SK-N-SH treated with all-trans-retinoic acid at 6 μM for 48 hours (cell line): ENCODE results near the gene CASS4.

ENCODE experiments used
- ATAC-seq: fragments of 200-7000 bp; cut with Tn5 transposase; 3 replicates; pipeline ENCODE4 v1.9.1; 2020; ENCODE audit warnings: mild to moderate bottlenecking, moderate library complexity
- ARNTL ChIP-seq: fragments of 450-650 bp; formaldehyde crosslinking; IDR thresholded peaks from 2 replicates; pipeline ENCODE4 v1.5.0; 2020; ENCODE audit warnings: low read depth, mild to moderate bottlenecking, moderate library complexity, borderline replicate concordance
- CSDC2 ChIP-seq: fragments of 250-450 bp; sonication (Bioruptor Pico); IDR thresholded peaks from 2 replicates; pipeline ENCODE4 v1.5.0; 2020; ENCODE audit warnings: mild to moderate bottlenecking, moderate library complexity
- ESRRG ChIP-seq: fragments of 250-450 bp; sonication (Bioruptor Pico); IDR thresholded peaks from 2 replicates; pipeline ENCODE4 v1.6.1; 2021; ENCODE audit warnings: mild to moderate bottlenecking
- GLIS3 ChIP-seq: fragments of 250-450 bp; sonication (Bioruptor Pico); IDR thresholded peaks from 2 replicates; pipeline ENCODE4 v1.5.0; 2020; ENCODE audit warnings: mild to moderate bottlenecking, moderate library complexity
- ISL1 ChIP-seq: fragments of 250-450 bp; sonication (Bioruptor Pico); IDR thresholded peaks from 2 replicates; pipeline ENCODE4 v2.1.2; 2022; ENCODE audit warnings: mild to moderate bottlenecking, moderate library complexity
- OSR1 ChIP-seq: fragments of 250-450 bp; sonication (Bioruptor Pico); IDR thresholded peaks from 2 replicates; pipeline ENCODE4 v1.8.0; 2022; ENCODE audit warnings: moderate library complexity, mild to moderate bottlenecking, inconsistent platforms
- PATZ1 ChIP-seq: fragments of 250-450 bp; sonication (Bioruptor Pico); IDR thresholded peaks from 2 replicates; pipeline ENCODE4 v1.8.0; 2020; ENCODE audit warnings: mild to moderate bottlenecking, moderate library complexity, borderline replicate concordance
- PPARA ChIP-seq: fragments of 250-450 bp; sonication (Bioruptor Pico); IDR thresholded peaks from 2 replicates; pipeline ENCODE4 v1.5.0; 2020; ENCODE audit warnings: mild to moderate bottlenecking, borderline replicate concordance
- RARB ChIP-seq: fragments of 250-450 bp; sonication (Bioruptor Pico); IDR thresholded peaks from 2 replicates; pipeline ENCODE4 v1.8.0; 2021; ENCODE audit warnings: mild to moderate bottlenecking, moderate library complexity
- SNAI2 ChIP-seq: fragments of 250-450 bp; sonication (Bioruptor Pico); IDR thresholded peaks from 2 replicates; pipeline ENCODE4 v1.5.0; 2020; ENCODE audit warnings: mild to moderate bottlenecking, moderate library complexity
- TCF4 ChIP-seq: fragments of 250-450 bp; sonication (Bioruptor Pico); IDR thresholded peaks from 2 replicates; pipeline ENCODE4 v1.8.0; 2021; ENCODE audit warnings: mild to moderate bottlenecking, moderate library complexity, borderline replicate concordance
- TOX ChIP-seq: fragments of 250-450 bp; sonication (Bioruptor Pico); IDR thresholded peaks from 2 replicates; pipeline ENCODE4 v1.8.0; 2021; ENCODE audit warnings: mild to moderate bottlenecking, moderate library complexity, borderline replicate concordance
- TSHZ2 ChIP-seq: fragments of 250-450 bp; sonication (Bioruptor Pico); IDR thresholded peaks from 2 replicates; pipeline ENCODE4 v1.5.0; 2020; ENCODE audit warnings: mild to moderate bottlenecking, moderate library complexity
- ZC3H10 ChIP-seq: fragments of 250-450 bp; sonication (Bioruptor Pico); IDR thresholded peaks from 2 replicates; pipeline ENCODE4 v1.5.1; 2021; ENCODE audit warnings: mild to moderate bottlenecking, moderate library complexity
- ZFP3 ChIP-seq: fragments of 250-450 bp; sonication (Bioruptor Pico); IDR thresholded peaks from 2 replicates; pipeline ENCODE4 v1.5.0; 2020; ENCODE audit warnings: mild to moderate bottlenecking, moderate library complexity
- ZFP30 ChIP-seq: fragments of 450-650 bp; formaldehyde crosslinking; IDR thresholded peaks from 2 replicates; pipeline ENCODE4 v1.5.0; 2022; ENCODE audit warnings: mild to moderate bottlenecking, moderate library complexity
- ZNF565 ChIP-seq: fragments of 450-650 bp; formaldehyde crosslinking; conservative IDR thresholded peaks from 2 replicates; pipeline ENCODE4 v1.5.0; 2020; ENCODE audit warnings: low read depth, mild to moderate bottlenecking, moderate library complexity
- ZNF70 ChIP-seq: fragments of 450-650 bp; formaldehyde crosslinking; IDR thresholded peaks from 2 replicates; pipeline ENCODE4 v1.5.0; 2020; ENCODE audit warnings: mild to moderate bottlenecking, moderate library complexity
- ZNF8 ChIP-seq: fragments of 450-650 bp; formaldehyde crosslinking; IDR thresholded peaks from 2 replicates; pipeline ENCODE4 v1.5.0; 2020; ENCODE audit warnings: mild to moderate bottlenecking, moderate library complexity
- TF ChIP-seq, protein P1 (sequence below): fragments of 250-450 bp; sonication (Bioruptor Pico); IDR thresholded peaks from 2 replicates; pipeline ENCODE4 v1.8.0; 2021; ENCODE audit warnings: low read depth, mild to moderate bottlenecking, moderate library complexity, borderline replicate concordance
- TF ChIP-seq, protein P2 (sequence below): fragments of 250-450 bp; sonication (Bioruptor Pico); IDR thresholded peaks from 2 replicates; pipeline ENCODE4 v1.5.1; 2021; ENCODE audit warnings: mild to moderate bottlenecking, moderate library complexity

CASS4 gene

DNA sequence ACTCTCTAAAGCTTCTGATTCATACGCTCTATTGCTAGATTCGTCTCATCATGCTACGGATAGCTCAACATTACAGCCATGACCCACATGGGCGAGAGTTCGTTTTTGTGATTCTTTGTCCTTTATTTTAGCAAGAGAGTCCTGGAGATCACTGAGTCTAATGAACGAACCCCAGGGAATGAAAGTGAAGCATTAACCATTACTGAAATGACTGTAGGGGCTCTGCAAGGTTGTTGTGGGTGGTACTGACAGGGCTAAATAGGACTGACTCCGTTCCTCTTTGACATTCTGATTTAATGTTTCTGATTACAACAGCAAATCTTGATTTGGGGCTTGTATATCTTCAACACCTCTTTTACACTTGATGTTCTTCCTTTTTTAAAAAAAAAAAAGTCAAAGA is 42.7 kb downstream of the CASS4 start:
- TF ChIP-seq OSR1 (CRISPR knock-in tag) (no peak), ISL1 (CRISPR knock-in tag) (no peak), ZC3H10 (no peak), ZFP3 (CRISPR knock-in tag) (no peak), SNAI2 (CRISPR knock-in tag) (no peak), PPARA (no peak), ZFP30 (CRISPR knock-in tag) (no peak), ARNTL (no peak), TOX (CRISPR knock-in tag) (no peak), RARB (CRISPR knock-in tag) (no peak), TSHZ2 (CRISPR knock-in tag) (no peak)
- no peak for ATAC-seq

DNA sequence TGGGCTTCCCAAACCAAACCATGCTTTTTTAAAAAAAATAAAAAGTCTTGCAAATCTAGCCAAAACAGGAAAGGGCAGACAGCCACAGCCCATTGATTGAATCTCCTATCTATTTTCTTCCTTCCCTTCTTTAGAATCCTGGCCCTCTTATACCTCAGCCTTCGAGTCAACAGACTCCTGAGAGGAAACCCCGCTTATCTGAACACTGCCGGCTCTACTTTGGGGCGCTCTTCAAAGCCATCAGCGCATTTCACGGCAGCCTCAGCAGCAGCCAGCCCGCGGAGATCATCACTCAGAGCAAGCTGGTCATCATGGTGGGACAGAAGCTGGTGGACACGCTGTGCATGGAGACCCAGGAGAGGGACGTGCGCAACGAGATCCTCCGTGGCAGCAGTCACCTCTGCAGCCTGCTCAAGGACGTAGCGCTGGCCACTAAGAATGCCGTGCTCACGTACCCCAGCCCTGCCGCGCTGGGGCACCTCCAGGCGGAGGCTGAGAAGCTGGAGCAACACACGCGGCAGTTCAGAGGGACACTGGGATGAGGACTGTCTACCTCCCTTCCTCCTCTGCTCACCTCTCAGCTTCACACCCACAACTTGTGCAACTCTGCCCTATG is 46.3 kb downstream of the CASS4 start:
- TF ChIP-seq ISL1 (CRISPR knock-in tag): no peak
- TF ChIP-seq, protein P1, sequence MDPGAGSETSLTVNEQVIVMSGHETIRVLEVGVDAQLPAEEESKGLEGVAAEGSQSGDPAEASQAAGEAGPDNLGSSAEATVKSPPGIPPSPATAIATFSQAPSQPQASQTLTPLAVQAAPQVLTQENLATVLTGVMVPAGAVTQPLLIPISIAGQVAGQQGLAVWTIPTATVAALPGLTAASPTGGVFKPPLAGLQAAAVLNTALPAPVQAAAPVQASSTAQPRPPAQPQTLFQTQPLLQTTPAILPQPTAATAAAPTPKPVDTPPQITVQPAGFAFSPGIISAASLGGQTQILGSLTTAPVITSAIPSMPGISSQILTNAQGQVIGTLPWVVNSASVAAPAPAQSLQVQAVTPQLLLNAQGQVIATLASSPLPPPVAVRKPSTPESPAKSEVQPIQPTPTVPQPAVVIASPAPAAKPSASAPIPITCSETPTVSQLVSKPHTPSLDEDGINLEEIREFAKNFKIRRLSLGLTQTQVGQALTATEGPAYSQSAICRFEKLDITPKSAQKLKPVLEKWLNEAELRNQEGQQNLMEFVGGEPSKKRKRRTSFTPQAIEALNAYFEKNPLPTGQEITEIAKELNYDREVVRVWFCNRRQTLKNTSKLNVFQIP (CRISPR knock-in tag): no peak
- TF ChIP-seq TSHZ2 (CRISPR knock-in tag): no peak
- TF ChIP-seq OSR1 (CRISPR knock-in tag): no peak
- no peak for TF ChIP-seq TCF4
- no peak for TF ChIP-seq TOX (CRISPR knock-in tag)
- no peak for TF ChIP-seq GLIS3
- TF ChIP-seq ZFP30 (CRISPR knock-in tag): no peak
- TF ChIP-seq RARB (CRISPR knock-in tag): no peak
- TF ChIP-seq, protein P2, sequence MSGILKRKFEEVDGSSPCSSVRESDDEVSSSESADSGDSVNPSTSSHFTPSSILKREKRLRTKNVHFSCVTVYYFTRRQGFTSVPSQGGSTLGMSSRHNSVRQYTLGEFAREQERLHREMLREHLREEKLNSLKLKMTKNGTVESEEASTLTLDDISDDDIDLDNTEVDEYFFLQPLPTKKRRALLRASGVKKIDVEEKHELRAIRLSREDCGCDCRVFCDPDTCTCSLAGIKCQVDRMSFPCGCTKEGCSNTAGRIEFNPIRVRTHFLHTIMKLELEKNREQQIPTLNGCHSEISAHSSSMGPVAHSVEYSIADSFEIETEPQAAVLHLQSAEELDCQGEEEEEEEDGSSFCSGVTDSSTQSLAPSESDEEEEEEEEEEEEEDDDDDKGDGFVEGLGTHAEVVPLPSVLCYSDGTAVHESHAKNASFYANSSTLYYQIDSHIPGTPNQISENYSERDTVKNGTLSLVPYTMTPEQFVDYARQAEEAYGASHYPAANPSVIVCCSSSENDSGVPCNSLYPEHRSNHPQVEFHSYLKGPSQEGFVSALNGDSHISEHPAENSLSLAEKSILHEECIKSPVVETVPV: no peak
- TF ChIP-seq ZNF8 (CRISPR knock-in tag): no peak
- no peak for TF ChIP-seq CSDC2 (CRISPR knock-in tag)
- TF ChIP-seq ZNF565 (CRISPR knock-in tag): no peak
- no peak for TF ChIP-seq ZC3H10
- TF ChIP-seq PATZ1 (CRISPR knock-in tag): no peak
- TF ChIP-seq SNAI2 (CRISPR knock-in tag): no peak
- ATAC-seq: peak; percentile 66

GRCh38 chr20:56460459-56460858 is 48.4 kb downstream of the CASS4 start:
- ATAC-seq: no peak

More at GRCh38 chr20:56460459-56460858, 48.4 kb downstream of the CASS4 start:
- TF ChIP-seq TCF4: no peak
- no peak for TF ChIP-seq ESRRG (CRISPR knock-in tag)
- no peak for TF ChIP-seq OSR1 (CRISPR knock-in tag)
- TF ChIP-seq ZNF70: no peak
- no peak for TF ChIP-seq TOX (CRISPR knock-in tag)
- no peak for TF ChIP-seq SNAI2 (CRISPR knock-in tag)
- no peak for TF ChIP-seq GLIS3
- TF ChIP-seq ARNTL: no peak
